Right lobe of liver (tissue), 4 donors: ENCODE results near the gene RALGAPA2.

Source experiments
- POLR2A ChIP-seq: fragments of 450-650 bp; IDR thresholded peaks from one replicate; pipeline ENCODE4 v1.6.1; 2017; ENCODE audit warnings: antibody characterized with exemption, mild to moderate bottlenecking
- TF ChIP-seq, protein P1 (sequence below), 4 donors: fragments of 200-600 bp in 3 of 4; fragments of 450-650 bp in 1 of 4; IDR thresholded peaks; one replicate each; pipeline versions ENCODE4 v1.5.1 to v1.8.0; 2016 to 2022; ENCODE audit warnings: antibody characterized with exemption in 4 of 4, mild to moderate bottlenecking in 2 of 4
- donor health status: DM: no; HTN: no; CAD: no.
- donor health status: DM: no; HTN: no; CAD: no.
- donor health status: DM: no; HTN: yes; CAD: no.

DNA sequence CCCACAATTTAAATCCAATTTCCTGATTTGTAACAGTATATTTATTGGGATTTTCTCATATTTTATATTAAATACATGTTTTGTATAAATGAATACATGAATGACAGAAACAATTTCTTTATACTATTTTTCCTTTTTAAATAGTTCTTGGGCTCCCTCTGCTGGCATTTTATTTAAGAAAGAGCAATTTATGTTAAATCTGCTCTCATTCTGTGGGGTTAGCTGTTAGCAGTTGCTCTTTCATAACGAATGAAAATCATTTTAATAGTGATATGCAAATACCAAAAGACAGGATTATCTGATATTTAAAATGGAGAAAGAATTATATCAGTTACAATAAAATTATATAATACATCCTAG, 118.3 kb downstream of the RALGAPA2 start:
- TF ChIP-seq POLR2A, result no peak
- TF ChIP-seq, protein P1, sequence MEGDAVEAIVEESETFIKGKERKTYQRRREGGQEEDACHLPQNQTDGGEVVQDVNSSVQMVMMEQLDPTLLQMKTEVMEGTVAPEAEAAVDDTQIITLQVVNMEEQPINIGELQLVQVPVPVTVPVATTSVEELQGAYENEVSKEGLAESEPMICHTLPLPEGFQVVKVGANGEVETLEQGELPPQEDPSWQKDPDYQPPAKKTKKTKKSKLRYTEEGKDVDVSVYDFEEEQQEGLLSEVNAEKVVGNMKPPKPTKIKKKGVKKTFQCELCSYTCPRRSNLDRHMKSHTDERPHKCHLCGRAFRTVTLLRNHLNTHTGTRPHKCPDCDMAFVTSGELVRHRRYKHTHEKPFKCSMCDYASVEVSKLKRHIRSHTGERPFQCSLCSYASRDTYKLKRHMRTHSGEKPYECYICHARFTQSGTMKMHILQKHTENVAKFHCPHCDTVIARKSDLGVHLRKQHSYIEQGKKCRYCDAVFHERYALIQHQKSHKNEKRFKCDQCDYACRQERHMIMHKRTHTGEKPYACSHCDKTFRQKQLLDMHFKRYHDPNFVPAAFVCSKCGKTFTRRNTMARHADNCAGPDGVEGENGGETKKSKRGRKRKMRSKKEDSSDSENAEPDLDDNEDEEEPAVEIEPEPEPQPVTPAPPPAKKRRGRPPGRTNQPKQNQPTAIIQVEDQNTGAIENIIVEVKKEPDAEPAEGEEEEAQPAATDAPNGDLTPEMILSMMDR (IDR thresholded peaks at IDR 0.05), result peak in 3 of 4 donors; percentile 21 to 30 (median 22)
